ENCODE data around the gene MSX2. TPM values are rescaled to one million over a fixed set of nuclear protein-coding genes. Genes with fewer than 3 reads are reported as not detected.

MSX2 gene
- total RNA-seq, 1 experiment from 2014 or later, result not detected

DNA sequence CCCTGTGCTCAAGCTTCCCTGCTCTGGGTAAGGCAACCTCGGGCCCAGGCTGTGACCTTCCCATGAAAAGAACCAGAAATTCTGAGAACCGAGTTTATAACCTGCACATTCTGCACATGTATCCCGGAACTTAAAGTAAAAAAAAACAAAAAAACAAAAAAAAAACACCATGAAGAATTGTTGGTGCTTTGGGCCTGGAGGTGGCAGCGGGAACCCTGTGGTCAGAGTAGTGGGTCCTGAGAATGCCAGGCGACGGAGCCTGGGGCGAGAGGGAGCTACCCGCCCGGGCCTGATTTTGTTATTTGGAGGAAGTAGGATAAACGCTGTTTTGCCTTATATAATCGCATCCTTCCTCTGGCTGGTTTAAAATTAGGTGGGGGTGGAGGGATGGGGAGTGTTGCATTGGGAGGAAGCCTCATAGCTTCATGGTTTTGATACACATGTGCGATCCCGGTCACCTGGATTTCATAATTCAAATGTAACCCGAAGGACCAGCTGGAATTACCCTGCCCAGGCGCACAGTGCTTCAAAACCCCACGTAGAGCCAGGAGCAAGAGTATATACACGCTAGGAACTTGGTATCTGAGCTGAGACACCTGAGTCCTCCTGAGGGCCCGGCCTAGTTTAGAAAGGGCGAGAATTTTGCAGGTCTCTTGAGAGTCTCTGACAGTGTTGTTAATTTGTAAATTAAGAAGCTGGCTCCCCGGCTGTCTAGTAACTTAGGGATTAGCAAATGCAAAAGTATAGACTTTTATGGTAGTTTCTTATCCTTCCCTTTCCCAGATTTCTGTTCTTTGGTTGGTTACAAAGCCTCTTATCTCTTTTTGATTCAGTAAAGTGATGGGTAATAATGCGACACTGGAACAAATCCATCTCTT is 2.8 kb downstream of the MSX2 start:
- intact Hi-C loops (cut with micrococcal nuclease; ENCODE audit: unreplicated experiment), result no loop called here
- no peak for TF ChIP-seq EZH2 (IDR thresholded peaks at IDR 0.05; ENCODE audit: borderline replicate concordance, low read depth, low read length, poor library complexity, severe bottlenecking)
- TF ChIP-seq, protein P1, sequence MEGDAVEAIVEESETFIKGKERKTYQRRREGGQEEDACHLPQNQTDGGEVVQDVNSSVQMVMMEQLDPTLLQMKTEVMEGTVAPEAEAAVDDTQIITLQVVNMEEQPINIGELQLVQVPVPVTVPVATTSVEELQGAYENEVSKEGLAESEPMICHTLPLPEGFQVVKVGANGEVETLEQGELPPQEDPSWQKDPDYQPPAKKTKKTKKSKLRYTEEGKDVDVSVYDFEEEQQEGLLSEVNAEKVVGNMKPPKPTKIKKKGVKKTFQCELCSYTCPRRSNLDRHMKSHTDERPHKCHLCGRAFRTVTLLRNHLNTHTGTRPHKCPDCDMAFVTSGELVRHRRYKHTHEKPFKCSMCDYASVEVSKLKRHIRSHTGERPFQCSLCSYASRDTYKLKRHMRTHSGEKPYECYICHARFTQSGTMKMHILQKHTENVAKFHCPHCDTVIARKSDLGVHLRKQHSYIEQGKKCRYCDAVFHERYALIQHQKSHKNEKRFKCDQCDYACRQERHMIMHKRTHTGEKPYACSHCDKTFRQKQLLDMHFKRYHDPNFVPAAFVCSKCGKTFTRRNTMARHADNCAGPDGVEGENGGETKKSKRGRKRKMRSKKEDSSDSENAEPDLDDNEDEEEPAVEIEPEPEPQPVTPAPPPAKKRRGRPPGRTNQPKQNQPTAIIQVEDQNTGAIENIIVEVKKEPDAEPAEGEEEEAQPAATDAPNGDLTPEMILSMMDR (conservative IDR thresholded peaks at IDR 0.05; ENCODE audit: low read depth, low read length), result no peak
- no peak overlapping the region for H3K27ac ChIP-seq (ENCODE audit: low read depth, low read length, poor library complexity, severe bottlenecking)
- no peaks in the 10 kb centered on the region for H3K4me1 ChIP-seq (ENCODE audit: insufficient read depth, low read length, poor library complexity, severe bottlenecking)
- DNase-seq (ENCODE audit: low spot score), result no peak
- ChIA-PET CTCF (no interaction called here), POLR2A (ENCODE audit: low non-redundant PET) (no interaction called here)
- H3K9me3 ChIP-seq (ENCODE audit: low read depth, low read length, poor library complexity, severe bottlenecking), result no peaks in the 10 kb centered on the region
- H3K27me3 ChIP-seq (replicated peaks; ENCODE audit: insufficient read depth, low read depth, low read length, poor library complexity), result peaks cover 99% of the 10 kb centered on the region
- no TSS peak for BruUV-seq (replicated peaks)
- H3K36me3 ChIP-seq (ENCODE audit: insufficient read depth, low read length, poor library complexity, severe bottlenecking), result no peaks in the 10 kb centered on the region
- H3K4me3 ChIP-seq (ENCODE audit: low read depth, low read length, poor library complexity, severe bottlenecking), result no peak overlapping the region

DNA sequence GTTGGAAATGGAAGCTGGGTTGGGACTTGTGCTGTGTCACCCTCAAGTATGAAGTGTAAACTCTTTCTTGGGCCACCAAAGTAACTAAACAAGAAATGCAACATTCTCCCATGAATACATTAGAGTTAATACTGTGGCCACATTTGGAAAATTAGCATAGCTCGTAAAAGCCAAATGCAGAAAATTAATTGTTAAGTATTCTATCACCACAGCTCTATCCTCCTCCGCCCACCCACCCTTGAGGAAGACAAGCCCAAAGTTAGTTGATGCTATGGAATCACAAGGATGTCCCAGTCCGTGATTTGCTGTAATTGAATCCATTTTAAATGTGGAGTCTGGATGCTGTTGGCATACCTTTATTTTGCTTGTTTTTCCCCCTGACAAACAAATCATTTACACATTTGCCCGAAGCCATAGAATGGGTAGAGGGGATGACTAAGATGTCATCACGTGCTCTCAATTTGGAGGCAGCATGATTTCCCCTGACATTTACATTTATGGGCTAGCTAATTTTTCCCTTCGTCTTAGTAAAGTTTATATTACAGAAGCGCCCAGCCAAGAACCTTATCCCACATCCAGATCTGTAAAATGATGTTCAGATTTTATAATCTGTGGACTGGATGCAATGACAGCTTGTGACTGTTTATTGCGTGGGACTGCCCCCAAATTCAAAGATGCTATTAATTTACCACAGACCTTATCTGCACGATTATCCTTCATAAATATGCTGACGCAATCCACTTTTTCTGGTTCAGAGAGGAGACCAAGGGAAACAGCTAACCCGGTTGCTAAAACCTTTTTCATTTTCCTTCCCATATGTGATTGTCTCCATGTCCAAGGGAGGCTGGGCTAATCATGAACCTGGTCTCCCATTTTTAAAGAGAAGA is 3.7 kb downstream of the MSX2 start:
- Histone ChIP-seq H3K27me3 (replicated peaks; ENCODE audit: insufficient read depth, low read depth, low read length, poor library complexity) (peaks cover 99% of the 10 kb centered on the region), H3K9me3 (ENCODE audit: low read depth, low read length, poor library complexity, severe bottlenecking) (no peaks in the 10 kb centered on the region), H3K27ac (ENCODE audit: low read depth, low read length, poor library complexity, severe bottlenecking) (no peak overlapping the region), H3K36me3 (ENCODE audit: insufficient read depth, low read length, poor library complexity, severe bottlenecking) (no peaks in the 10 kb centered on the region), H3K4me1 (ENCODE audit: insufficient read depth, low read length, poor library complexity, severe bottlenecking) (no peaks in the 10 kb centered on the region), H3K4me3 (ENCODE audit: low read depth, low read length, poor library complexity, severe bottlenecking) (no peak overlapping the region)
- ChIA-PET CTCF (no interaction called here), POLR2A (ENCODE audit: low non-redundant PET) (no interaction called here)
- intact Hi-C loops (cut with micrococcal nuclease; ENCODE audit: unreplicated experiment), result no loop called here
- no TSS peak for BruUV-seq (replicated peaks)
- DNase-seq (ENCODE audit: low spot score), result no peak
- TF ChIP-seq, protein P1 (conservative IDR thresholded peaks at IDR 0.05; ENCODE audit: low read depth, low read length), result no peak
- no peak for TF ChIP-seq EZH2 (IDR thresholded peaks at IDR 0.05; ENCODE audit: borderline replicate concordance, low read depth, low read length, poor library complexity, severe bottlenecking)

DNA sequence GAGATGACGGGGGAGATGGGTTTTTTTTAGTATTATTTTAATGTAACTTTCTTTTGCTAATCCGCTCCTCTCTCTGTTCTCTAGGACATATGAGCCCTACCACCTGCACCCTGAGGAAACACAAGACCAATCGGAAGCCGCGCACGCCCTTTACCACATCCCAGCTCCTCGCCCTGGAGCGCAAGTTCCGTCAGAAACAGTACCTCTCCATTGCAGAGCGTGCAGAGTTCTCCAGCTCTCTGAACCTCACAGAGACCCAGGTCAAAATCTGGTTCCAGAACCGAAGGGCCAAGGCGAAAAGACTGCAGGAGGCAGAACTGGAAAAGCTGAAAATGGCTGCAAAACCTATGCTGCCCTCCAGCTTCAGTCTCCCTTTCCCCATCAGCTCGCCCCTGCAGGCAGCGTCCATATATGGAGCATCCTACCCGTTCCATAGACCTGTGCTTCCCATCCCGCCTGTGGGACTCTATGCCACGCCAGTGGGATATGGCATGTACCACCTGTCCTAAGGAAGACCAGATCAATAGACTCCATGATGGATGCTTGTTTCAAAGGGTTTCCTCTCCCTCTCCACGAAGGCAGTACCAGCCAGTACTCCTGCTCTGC is 4.8 kb downstream of the MSX2 start:
- CTCF ChIA-PET, result no interaction called here
- no peak for DNase-seq (ENCODE audit: low spot score)
- no peak for TF ChIP-seq EZH2 (IDR thresholded peaks at IDR 0.05; ENCODE audit: borderline replicate concordance, low read depth, low read length, poor library complexity, severe bottlenecking)
- TF ChIP-seq, protein P1 (conservative IDR thresholded peaks at IDR 0.05; ENCODE audit: low read depth, low read length), result no peak
- BruUV-seq (replicated peaks), result no TSS peak
- Histone ChIP-seq H3K4me1 (ENCODE audit: insufficient read depth, low read length, poor library complexity, severe bottlenecking) (no peaks in the 10 kb centered on the region), H3K27me3 (replicated peaks; ENCODE audit: insufficient read depth, low read depth, low read length, poor library complexity) (peaks cover 99% of the 10 kb centered on the region), H3K36me3 (ENCODE audit: insufficient read depth, low read length, poor library complexity, severe bottlenecking) (no peaks in the 10 kb centered on the region), H3K4me3 (ENCODE audit: low read depth, low read length, poor library complexity, severe bottlenecking) (no peak overlapping the region), H3K27ac (ENCODE audit: low read depth, low read length, poor library complexity, severe bottlenecking) (no peak overlapping the region), H3K9me3 (ENCODE audit: low read depth, low read length, poor library complexity, severe bottlenecking) (no peaks in the 10 kb centered on the region)
- intact Hi-C loops (cut with micrococcal nuclease; ENCODE audit: unreplicated experiment), result no loop called here
- POLR2A ChIA-PET (ENCODE audit: low non-redundant PET), result no interaction called here

All from A673 (cell line).